Small intestine (tissue), 4 donors: Measurements from ENCODE around the gene CXorf38. TPM values are rescaled to one million over a fixed set of nuclear protein-coding genes. Genes with fewer than 3 reads are reported as not detected.

Experiments used
- polyA plus RNA-seq, 4 donors: library from polyadenylated mRNA; stranded (reverse) in 3 of 4; unstranded in 1 of 4; fragments of 200-250 nt in 3 of 4; fragments of 120-200 nt in 1 of 4; gene quantifications; one replicate each; pipeline versions ENCODE4 v1.2.1 to v1.2.3, GENCODE V29; 2013
- donor health status: healthy with polysubstance abuse.
- donor health status: Bipolar disorder and iron deficiency.
- donor health status: healthy.

Gene CXorf38
- polyA plus RNA-seq, 4 donors = 8.1 to 11.7 (median 9.3) TPM

Other genes with a start within 250 kb of the CXorf38 start
- 10 to 100 TPM; 13.0 to 93.7 (median 39.1) TPM for gene ATP6AP2, start 66.6 kb downstream of the CXorf38 start, polyA plus RNA-seq
- not detected for gene MPC1L, start 24.1 kb downstream of the CXorf38 start, polyA plus RNA-seq
- gene MED14, start 88.0 kb upstream of the CXorf38 start, polyA plus RNA-seq = 10 to 100 TPM; 13.0 to 72.7 (median 17.3) TPM